GM20000 (cell line): ENCODE results near the gene KNL1.

Experiments used
- DNase-seq: peaks from one replicate; pipeline ENCODE4 v3.0.0; 2012; ENCODE audit warnings: low spot score
- CTCF ChIP-seq: IDR thresholded peaks from 2 replicates; pipeline ENCODE4 v1.5.1; 2012; ENCODE audit warnings: mild to moderate bottlenecking, control low read depth; ENCODE audit errors: extremely low read depth, missing control alignments

KNL1 gene

GRCh38 chr15:40706121-40706520 lies 112.1 kb downstream of the KNL1 start:
- no peak for TF ChIP-seq CTCF
- DNase-seq = no peak
